HG02884 (cell line): ENCODE measurements around the gene CDK8.
"Not testable (repeated sequence)": the region's sequence is repeated elsewhere in the genome, so short reads cannot be mapped to it uniquely, and the experiment has no call there.

ENCODE experiments used
- ATAC-seq: cut with Tn5 transposase; IDR thresholded peaks from one replicate; pipeline ENCODE4 v1.9.1; 2021; ENCODE audit warnings: mild to moderate bottlenecking, moderate library complexity; ENCODE audit not compliant: unreplicated experiment

The CDK8 gene

DNA sequence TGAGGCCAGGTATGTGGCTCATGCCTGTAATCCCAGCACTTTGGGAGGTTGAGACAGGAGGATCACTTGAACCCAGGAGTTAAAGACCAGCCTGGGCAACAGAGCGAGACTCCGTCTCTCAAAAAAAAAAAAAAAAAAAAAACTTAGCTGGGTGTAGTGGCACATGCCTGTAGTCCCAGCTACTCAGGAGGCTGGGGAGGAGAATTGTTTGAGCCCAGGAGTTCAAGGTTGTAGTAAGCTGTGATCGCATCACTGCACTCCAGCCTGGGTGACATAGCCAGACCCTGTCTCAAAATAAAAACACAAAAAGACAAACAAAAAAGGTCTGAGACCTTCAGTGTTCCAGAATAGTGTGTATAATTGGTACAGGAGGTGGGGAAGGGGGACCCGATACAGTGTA is 1.9 kb upstream of the CDK8 start:
- ATAC-seq, result not testable (repeated sequence)

- no peak for ATAC-seq
Measured at GRCh38 chr13:26253262-26253786, 605 bp upstream of the CDK8 start.

- peak; percentile 27 for ATAC-seq
Measured at GRCh38 chr13:26254583-26255111, 718 bp downstream of the CDK8 start.

DNA sequence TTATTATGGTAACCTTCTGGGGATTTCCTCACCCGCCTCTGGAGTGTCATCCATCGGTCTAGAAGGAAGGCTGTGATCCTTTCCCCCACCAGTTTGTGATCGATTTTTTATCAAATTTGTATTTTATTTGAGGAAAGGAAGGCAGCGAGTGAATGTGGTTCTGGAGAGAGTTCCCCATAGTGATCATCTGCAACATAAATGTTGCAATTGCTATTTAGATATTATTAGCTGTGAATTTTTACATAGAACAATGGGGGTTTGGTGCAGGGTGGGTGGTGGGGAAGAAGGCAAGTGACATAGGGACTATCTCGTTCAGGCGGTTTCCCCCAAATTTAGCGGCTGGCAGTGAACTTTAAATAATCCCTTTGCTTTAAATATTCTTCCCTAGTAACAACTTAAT is 1.2 kb downstream of the CDK8 start:
- no peak for ATAC-seq

GRCh38 chr13:26255691-26256277 is 1.9 kb downstream of the CDK8 start:
- no peak for ATAC-seq

- ATAC-seq, result no peak
Measured at GRCh38 chr13:26257049-26257448, 3.1 kb downstream of the CDK8 start.

DNA sequence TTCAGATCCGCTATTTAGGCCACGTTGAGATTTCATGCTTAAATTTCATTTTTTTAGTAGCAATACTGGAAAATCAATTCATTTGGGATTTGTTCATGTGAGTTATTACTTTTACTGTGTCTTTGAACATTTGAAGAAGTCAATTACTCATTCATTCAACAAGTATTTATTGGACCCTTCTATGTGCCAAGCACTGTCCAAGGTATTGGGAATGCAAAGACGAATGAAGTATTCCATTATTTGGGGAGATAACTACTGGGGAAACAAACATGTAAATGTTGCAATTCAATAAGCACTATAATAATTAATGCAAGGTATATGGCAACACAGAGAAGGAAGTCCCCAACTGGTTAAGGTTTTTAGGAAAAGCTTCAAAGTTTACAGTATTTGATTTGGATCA is 5.7 kb downstream of the CDK8 start:
- ATAC-seq, result no peak

DNA sequence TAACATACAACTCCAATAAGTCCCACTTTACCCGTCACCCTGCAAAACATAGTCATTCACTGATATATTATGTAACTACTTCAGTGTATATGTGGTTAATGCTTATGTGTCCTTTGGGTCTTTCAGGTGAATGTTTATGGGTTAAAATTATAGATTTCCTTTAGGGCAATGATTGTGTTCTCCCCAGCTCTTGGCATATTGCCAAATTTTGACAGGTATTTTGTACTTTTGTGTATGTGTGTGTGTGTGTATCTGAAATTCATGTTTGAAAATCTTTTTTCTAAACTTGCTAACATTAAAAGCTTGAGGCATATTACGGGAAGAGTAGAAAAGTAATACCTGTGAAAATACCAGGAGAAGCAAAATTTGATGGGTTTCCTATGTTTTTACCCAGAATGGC is 8.2 kb downstream of the CDK8 start:
- ATAC-seq, result no peak

DNA sequence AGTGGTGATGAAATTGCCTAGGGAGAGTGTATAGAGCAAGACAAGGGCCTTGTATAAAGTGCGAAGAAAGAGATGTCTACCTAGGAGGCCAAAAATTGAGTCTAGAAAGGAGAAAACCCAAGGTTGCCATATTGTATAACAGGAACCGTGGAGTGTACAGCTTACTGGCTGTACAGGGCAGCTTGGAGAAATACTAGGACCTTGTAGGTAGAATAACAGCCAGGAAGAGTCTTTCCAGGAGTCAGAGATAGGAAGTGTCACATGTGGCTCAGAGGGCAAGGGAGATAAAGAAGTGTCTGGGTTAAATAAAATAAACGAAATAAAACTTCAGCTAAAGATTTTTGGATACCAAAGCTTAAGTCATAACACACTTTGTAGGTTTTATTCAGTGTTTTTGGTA is 12.4 kb downstream of the CDK8 start:
- no peak for ATAC-seq

GRCh38 chr13:26270707-26271106 is 16.8 kb downstream of the CDK8 start:
- ATAC-seq, result no peak

GRCh38 chr13:26272621-26273020 is 18.7 kb downstream of the CDK8 start:
- ATAC-seq, result no peak

GRCh38 chr13:26280295-26280694 is 26.4 kb downstream of the CDK8 start:
- ATAC-seq, result no peak

- ATAC-seq, result no peak
Measured at GRCh38 chr13:26280822-26281221, 26.9 kb downstream of the CDK8 start.

DNA sequence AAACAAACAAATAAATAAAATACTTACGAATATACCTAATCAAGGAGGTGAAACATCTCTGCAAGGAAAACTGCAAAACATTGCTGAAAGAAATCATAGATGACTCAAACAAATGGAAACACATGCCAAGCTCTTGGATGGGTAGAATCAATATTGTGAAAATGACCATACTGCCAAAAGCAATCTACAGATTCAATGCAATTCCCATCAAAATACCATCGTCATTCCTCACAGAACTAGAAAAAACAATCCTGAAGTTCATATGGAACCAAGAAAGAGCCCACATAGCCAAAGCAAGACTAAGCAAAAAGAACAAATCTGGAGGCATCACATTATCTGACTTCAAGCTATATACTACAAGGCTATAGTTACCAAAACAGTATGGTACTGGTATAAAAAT is 32.0 kb downstream of the CDK8 start:
- not testable (repeated sequence) for ATAC-seq

GRCh38 chr13:26288838-26289237 is 34.9 kb downstream of the CDK8 start:
- ATAC-seq, result not testable (repeated sequence)

GRCh38 chr13:26295812-26296211 is 41.9 kb downstream of the CDK8 start:
- no peak for ATAC-seq

GRCh38 chr13:26299168-26299750 is 45.3 kb downstream of the CDK8 start:
- ATAC-seq, result no peak

GRCh38 chr13:26300140-26300539 is 46.2 kb downstream of the CDK8 start:
- no peak for ATAC-seq

GRCh38 chr13:26305676-26306075 is 51.7 kb downstream of the CDK8 start:
- ATAC-seq, result no peak

DNA sequence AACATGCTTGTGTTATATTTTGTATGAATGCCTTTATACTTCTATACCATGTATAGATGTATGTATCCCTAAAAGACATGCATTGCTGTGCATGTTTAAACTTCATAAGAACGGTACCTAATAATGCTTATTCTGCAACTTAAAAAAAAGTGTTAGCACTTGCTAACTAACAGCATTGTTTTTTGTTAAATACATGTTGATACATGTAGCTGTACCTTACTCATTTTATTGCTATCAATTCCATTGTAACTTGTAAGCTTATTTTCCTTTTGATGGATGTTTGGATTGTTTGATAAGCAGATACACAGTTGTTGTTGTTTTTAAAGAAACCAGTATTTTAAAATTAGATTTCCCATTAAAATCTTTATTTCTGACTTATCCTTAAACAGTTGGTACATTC is 53.8 kb downstream of the CDK8 start:
- ATAC-seq, result no peak

DNA sequence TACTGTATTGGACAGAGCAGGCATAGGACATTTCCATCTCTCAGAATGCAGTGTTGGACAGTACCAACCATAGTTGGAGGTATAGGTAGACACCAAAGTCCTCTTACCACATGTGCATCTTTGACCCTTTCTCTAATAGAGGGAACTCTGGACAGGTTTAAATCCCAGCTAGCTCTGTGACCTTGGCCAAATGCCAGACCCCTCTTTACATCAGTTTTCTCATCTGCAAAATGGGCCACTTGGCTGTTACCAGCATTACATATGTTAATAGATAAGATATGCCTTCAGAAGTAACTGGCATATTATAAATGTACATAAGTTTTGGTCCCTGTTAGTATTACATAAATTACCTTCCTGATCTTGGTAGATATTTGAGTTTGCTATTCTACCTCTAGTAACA is 54.3 kb downstream of the CDK8 start:
- ATAC-seq, result no peak

DNA sequence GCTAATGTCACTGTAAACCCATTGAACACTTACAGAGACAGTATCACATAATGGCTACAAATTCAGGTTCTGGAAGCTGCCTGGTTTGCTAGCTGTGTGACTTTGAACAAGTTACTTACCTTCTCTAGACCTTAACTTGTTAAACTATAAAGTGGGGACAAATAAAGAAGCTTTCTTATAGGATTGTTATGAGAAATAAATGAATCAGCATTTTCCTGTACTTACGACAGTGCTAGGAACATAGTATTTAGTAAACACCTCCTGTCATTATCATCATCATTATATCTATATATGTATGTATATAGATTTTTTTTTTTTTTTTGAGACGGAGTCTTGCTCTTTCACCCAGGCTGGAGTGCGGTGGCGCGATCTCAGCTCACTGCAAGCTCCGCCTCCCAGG is 54.9 kb downstream of the CDK8 start:
- ATAC-seq, result no peak

DNA sequence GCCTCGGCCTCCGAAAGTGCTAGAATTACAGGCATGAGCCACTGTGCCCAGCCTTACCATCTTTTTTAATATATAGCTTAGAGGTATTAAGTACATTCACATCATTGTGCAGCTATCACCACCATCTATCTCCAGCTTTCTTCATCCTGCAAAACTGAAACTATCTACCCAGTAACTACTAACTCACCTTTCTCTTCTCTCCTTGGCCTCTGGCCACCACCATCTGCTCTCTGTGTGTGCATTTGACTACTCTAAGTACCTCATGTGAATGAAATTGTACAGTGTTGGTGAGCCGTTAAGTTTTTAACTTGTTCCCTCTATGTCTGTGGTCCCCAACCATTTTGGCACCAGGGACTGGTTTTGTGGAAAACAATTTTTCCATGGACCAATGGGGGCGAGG is 56.1 kb downstream of the CDK8 start:
- ATAC-seq, result no peak
